T-helper 22 cell (primary cell): ENCODE results near the gene MED7.

Source experiments
- DNase-seq: peaks from one replicate; pipeline ENCODE4 v3.0.0-alpha.2; 2020; ENCODE audit warnings: low read depth

The MED7 gene

DNA sequence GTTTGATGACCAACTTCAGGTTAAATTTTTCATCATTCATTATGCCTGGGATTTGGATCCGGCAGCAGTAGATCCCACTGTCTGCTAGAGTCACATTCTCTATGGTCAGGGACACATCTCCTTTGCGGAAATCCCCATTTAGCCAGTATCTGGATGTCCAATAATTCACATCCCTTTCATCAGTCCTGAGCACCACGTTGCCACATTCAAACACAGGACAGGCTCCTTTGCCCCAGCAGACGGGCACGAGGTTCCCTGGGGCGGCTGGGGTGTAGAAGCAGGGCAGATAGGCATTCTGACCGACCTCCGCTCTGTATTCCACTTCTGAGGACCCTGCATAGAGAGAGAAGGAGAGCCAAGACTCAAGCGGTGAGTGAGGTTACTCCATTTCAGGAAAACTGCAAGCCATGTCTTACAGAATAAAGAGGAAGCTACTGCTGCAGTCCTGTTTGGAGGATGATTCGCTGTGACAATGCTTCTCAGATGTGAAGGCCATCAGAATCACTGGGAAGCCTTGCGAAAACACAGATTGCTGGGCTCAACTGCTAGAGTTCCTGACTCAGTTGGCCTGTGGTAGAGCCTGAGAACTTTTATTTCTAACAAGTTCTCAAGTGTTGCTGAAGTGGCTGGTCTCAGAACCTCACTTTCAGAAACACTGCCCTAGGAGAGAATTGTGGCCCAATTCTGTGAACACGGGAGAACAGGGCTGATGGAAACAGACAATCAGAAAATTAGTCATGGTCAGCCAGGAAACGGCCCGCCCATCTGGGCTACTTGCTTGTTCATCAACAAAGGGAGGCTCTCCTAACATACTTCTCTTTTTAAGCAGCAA lies 35.8 kb downstream of the MED7 start:
- no peak for DNase-seq

DNA sequence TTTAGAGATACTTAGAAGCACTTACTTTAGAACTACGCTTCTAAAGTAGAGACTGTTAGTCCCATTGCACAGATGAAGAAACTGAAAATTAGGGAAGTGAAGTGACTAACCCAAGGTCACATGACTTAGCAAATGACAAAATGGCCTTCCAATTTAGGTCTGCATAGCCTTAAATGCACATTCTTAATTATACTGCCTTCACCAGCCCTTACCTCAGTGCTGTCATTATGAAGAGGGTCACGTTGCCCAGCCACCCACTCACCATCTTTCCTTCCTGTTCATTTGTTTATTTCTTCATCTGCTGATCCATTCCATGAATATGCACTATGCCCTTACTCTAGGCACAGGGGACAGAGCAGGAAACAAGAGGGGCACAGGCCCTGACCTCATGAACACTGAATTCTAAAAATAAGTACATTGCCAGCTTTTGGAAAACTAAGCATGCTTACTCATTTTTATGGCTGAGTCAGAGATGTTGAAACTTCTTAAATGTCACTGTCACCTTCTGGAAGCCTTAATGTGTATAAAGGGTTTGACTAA lies 42.5 kb downstream of the MED7 start:
- DNase-seq: no peak

DNA sequence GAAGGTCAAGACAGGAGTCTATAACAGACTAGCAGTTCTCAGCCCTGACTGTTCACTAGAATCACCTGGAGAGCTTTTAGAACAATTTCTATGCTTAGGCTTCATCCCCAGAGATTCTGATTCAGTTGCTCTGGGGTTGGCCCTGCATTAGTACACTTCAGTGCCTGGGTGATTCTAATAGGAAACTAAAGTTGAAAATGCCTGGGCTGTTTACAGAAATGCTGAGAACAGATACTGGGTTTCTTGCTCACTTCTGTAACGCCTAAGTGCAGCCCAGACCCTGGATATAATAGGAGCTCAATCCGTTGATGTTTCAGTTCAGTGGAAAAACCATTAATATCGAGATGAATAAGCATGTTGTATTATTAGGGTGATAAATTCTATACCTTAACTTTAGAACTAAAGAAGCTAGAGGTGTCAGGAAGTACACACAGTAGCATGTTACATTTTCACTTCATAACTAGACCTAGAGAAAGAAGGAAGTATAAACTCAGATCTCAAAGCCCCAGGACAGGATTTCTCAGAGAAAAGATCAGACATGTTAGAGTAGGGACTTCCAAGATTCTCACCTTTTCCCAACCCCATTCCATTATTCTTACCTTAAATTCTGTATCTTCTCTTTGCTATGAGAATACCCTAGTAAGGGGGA lies 54.2 kb downstream of the MED7 start:
- DNase-seq: no peak
